K562 (cell line): ENCODE measurements around the gene OR10W1. TPM values are rescaled to one million over a fixed set of nuclear protein-coding genes. Genes with fewer than 3 reads are reported as not detected.

Source experiments
- ATAC-seq: fragments of 200-7000 bp; cut with Tn5 transposase; 3 replicates; pipeline ENCODE4 v1.9.1; 2020; ENCODE audit warnings: moderate library complexity
- Bru-seq: library from RNA; stranded (reverse); fragments of 400-500 nt; gene quantifications from one replicate; lab custom pipeline; 2021; lab: Mats Ljungman, UMichigan
- BruChase-seq, 2 experiments: library from RNA; stranded (reverse); fragments of 400-500 nt; gene quantifications; one replicate each; lab custom pipeline; 2021; lab: Mats Ljungman, UMichigan
- BruUV-seq: library from RNA; stranded (reverse); fragments of 400-500 nt; replicated peaks from 2 replicates; lab custom pipeline; 2021; lab: Mats Ljungman, UMichigan
- CTCF ChIA-PET: fragments of 300-600 bp; formaldehyde crosslinking; extraction: SDS; loops from one replicate; lab custom pipeline; 2021; ENCODE audit warnings: low intra/inter-chr PET ratio; lab: Yijun Ruan, JAX
- POLR2A ChIA-PET: fragments of 300-600, 350-650 bp; sonication (Branson Sonifier 250); formaldehyde crosslinking; extraction: SDS; loops from one replicate; lab custom pipeline; 2021; ENCODE audit warnings: antibody characterized with exemption, inconsistent platforms; lab: Yijun Ruan, JAX
- DNase-seq, 4 experiments: peaks; one replicate each; pipeline versions ENCODE4 v3.0.0 to v3.0.0-alpha.2; 2011 to 2018; ENCODE audit warnings: low spot score in 3 of 4, mixed read lengths in 3 of 4; ENCODE audit errors: extremely low read depth in 1 of 4
- FAIRE-seq: peaks from 2 replicates; lab custom pipeline; 2011; peaks lifted over from hg19 to GRCh38; lab: Jason Lieb, UNC
- H2AFZ ChIP-seq: 2 replicates; pipeline ENCODE4 v1.6.0; 2011; ENCODE audit warnings: low read depth, low read length, control low read depth, inconsistent platforms
- H3K27ac ChIP-seq: fragments of 200-600 bp; 3 replicates; pipeline ENCODE4 v1.8.0; 2011; ENCODE audit warnings: low read depth, mild to moderate bottlenecking, control low read depth, inconsistent platforms, low read length, moderate library complexity, mixed read lengths; ENCODE audit errors: extremely low read depth
- H3K27me3 ChIP-seq, 2 experiments: fragments of 300-600 bp in 1 of 2; 2 replicates in 1 of 2; 3 replicates in 1 of 2; pipeline versions ENCODE4 v1.6.0 to v1.8.0; 2011; ENCODE audit warnings: inconsistent platforms in 2 of 2, low read length in 2 of 2, mild to moderate bottlenecking in 1 of 2, mixed read lengths in 1 of 2, moderate library complexity in 1 of 2; ENCODE audit not compliant: control insufficient read depth in 2 of 2, insufficient read depth in 2 of 2
- H3K36me3 ChIP-seq: fragments of 300-600 bp; 3 replicates; pipeline ENCODE4 v1.8.0; 2011; ENCODE audit warnings: mild to moderate bottlenecking, low read length, inconsistent platforms; ENCODE audit not compliant: control insufficient read depth, insufficient read depth
- H3K4me1 ChIP-seq, 2 experiments: fragments of 200-600 bp in 1 of 2; replicated peaks in 1 of 2; 2 replicates in 1 of 2; 3 replicates in 1 of 2; pipeline versions ENCODE4 v1.5.1 to v1.8.0; 2011; ENCODE audit warnings: inconsistent platforms in 2 of 2, low read length in 2 of 2, mild to moderate bottlenecking in 1 of 2, mixed read lengths in 1 of 2, moderate library complexity in 1 of 2; ENCODE audit not compliant: control insufficient read depth in 2 of 2, insufficient read depth in 2 of 2
- H3K4me2 ChIP-seq: 2 replicates; pipeline ENCODE4 v1.6.1; 2011; ENCODE audit warnings: low read length, control low read depth, inconsistent platforms, mixed read lengths; ENCODE audit not compliant: insufficient read depth
- H3K4me3 ChIP-seq: fragments of 200-600 bp; sonication (generic), shearing (Covaris generic); 2 replicates; pipeline ENCODE4 v1.5.1; 2016; ENCODE audit warnings: control low read depth, inconsistent platforms
- H3K79me2 ChIP-seq: fragments of 200-600 bp; 3 replicates; pipeline ENCODE4 v1.8.0; 2011; ENCODE audit warnings: low read length, inconsistent platforms; ENCODE audit not compliant: control insufficient read depth, insufficient read depth
- H3K9ac ChIP-seq, 2 experiments: 2 replicates each; pipeline versions ENCODE4 v1.6.0 to v1.6.1; 2011; ENCODE audit warnings: low read depth in 2 of 2, low read length in 2 of 2, control low read depth in 1 of 2, inconsistent platforms in 1 of 2, mild to moderate bottlenecking in 1 of 2, mixed read lengths in 1 of 2; ENCODE audit not compliant: insufficient read depth in 1 of 2
- H3K9me1 ChIP-seq: one replicate; pipeline ENCODE4 v1.6.0; 2011; ENCODE audit warnings: inconsistent platforms, mild to moderate bottlenecking, low read length, moderate library complexity; ENCODE audit not compliant: control insufficient read depth, insufficient read depth
- H3K9me3 ChIP-seq: replicated peaks from 2 replicates; pipeline ENCODE4 v1.5.1; 2011; ENCODE audit warnings: low read depth, low read length, inconsistent platforms; ENCODE audit not compliant: control insufficient read depth, insufficient read depth
- H4K20me1 ChIP-seq: replicated peaks from 2 replicates; pipeline ENCODE4 v1.6.1; 2011; ENCODE audit warnings: low read length, inconsistent platforms, mixed read lengths; ENCODE audit not compliant: control insufficient read depth, insufficient read depth
- ZKSCAN8 ChIP-seq: fragments of 200-800 bp; sonication (Bioruptor generic); IDR thresholded peaks from 2 replicates; pipeline ENCODE4 v1.6.1; 2016; ENCODE audit warnings: missing genetic modification characterization, missing compliant biosample characterization
- WGBS: fragments of 100-300 bp; shearing (Covaris generic); methylation state at CpG from one replicate; pipeline ENCODE4 v1.1.6; 2016; ENCODE audit warnings: low coverage, mixed read lengths; ENCODE audit not compliant: insufficient coverage; ENCODE audit errors: missing lambda C conversion rate; 5-methylcytosine and 5-hydroxymethylcytosine counted together
- in situ Hi-C: fragments of 300-500 bp; cut with MboI; formaldehyde crosslinking; loops from 4 replicates; pipeline ENCODE4 v1.15.0; 2018; ENCODE audit warnings: inconsistent platforms, mixed read lengths
- intact Hi-C: fragments of 100-400 bp; cut with micrococcal nuclease; formaldehyde crosslinking; loops from 2 replicates; pipeline ENCODE4 v1.14.2; 2022
- long read RNA-seq, 3 experiments: library from polyadenylated mRNA in 2 of 3; library from RNA in 1 of 3; unstranded in 2 of 3; stranded (forward) in 1 of 3; transcript quantifications; one replicate each; pipeline ENCODE4 v2.0.0, GENCODE V29; 2019 to 2022
- polyA minus RNA-seq, 3 experiments: library from RNA; depleted of rRNA, polyadenylated mRNA; stranded (reverse); fragments of >200 nt; gene quantifications; 2 replicates each; pipeline ENCODE4 v1.2.3, GENCODE V29; 2011
- polyA plus RNA-seq, 8 experiments: library from polyadenylated mRNA; depleted of rRNA in 4 of 8; stranded (reverse) in 5 of 8; unstranded in 3 of 8; fragments of >200 nt; fragmentation: Nextera tagmentation in 2 of 8; fragmentation: Illumina TruSeq in 1 of 8; extraction: Ambion mirVana in 2 of 8; extraction: Trizol in 1 of 8; gene quantifications; 2 replicates each; pipeline versions ENCODE4 v1.2.1 to v1.2.3, GENCODE V29; 2011 to 2014; ENCODE audit warnings: inconsistent platforms in 1 of 8, missing spikeins in 1 of 8
- total RNA-seq, 7 experiments: library from RNA; depleted of rRNA in 6 of 7; stranded (reverse); fragments of >200 nt in 6 of 7; fragmentation: Illumina TruSeq in 2 of 7; extraction: Trizol in 2 of 7; gene quantifications; 2 replicates each; pipeline versions ENCODE4 v1.2.1 to v1.2.3, GENCODE V29; 2011 to 2021; ENCODE audit warnings: low replicate concordance in 1 of 7
- TF ChIP-seq, protein P1 (sequence below), 2 experiments: fragments of 450-650 bp in 1 of 2; sonication (generic) in 1 of 2; formaldehyde crosslinking in 1 of 2; IDR thresholded peaks; 2 replicates each; pipeline versions ENCODE4 v1.7.1 to v1.9.0; 2016 to 2022; ENCODE audit warnings: inconsistent platforms in 1 of 2, mild to moderate bottlenecking in 1 of 2, missing genetic modification reagents in 1 of 2

Gene OR10W1, protein sequence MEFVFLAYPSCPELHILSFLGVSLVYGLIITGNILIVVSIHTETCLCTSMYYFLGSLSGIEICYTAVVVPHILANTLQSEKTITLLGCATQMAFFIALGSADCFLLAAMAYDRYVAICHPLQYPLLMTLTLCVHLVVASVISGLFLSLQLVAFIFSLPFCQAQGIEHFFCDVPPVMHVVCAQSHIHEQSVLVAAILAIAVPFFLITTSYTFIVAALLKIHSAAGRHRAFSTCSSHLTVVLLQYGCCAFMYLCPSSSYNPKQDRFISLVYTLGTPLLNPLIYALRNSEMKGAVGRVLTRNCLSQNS
- total RNA-seq (2011; cell fraction: chromatin; rRNA removed; ENCODE audit: low replicate concordance) = not detected in 2 replicates
- total RNA-seq (2011; cell fraction: nucleolus; rRNA removed) = not detected in 2 replicates
- total RNA-seq (2011; cell fraction: nucleoplasm; rRNA removed) = not detected in 2 replicates
- total RNA-seq (2014; rRNA removed) (not detected in 2 replicates), total RNA-seq (2014; rRNA removed; fragmentation: Illumina TruSeq; extraction: Trizol) (not detected in 2 replicates), total RNA-seq (2015; rRNA removed; fragmentation: Illumina TruSeq; extraction: Trizol) (not detected in 2 replicates), total RNA-seq (2021) (not detected in 2 replicates), polyA plus RNA-seq (2011; rRNA removed) (not detected in 2 replicates), polyA plus RNA-seq (2014; fragmentation: Illumina TruSeq; extraction: Trizol) (not detected in 2 replicates), polyA plus RNA-seq (2014; fragmentation: Nextera tagmentation; extraction: Ambion mirVana) (not detected), polyA plus RNA-seq (2014; rRNA removed) (not detected in 2 replicates), polyA minus RNA-seq (2011; rRNA and poly(A)+ RNA removed) (not detected in 2 replicates), Bru-seq, nascent RNA (not detected), BruChase-seq, experiment 1, labeled RNA remaining after a 2-hour chase (not detected), BruChase-seq, experiment 2, labeled RNA remaining after a 6-hour chase (not detected)
- polyA plus RNA-seq (2011; cell fraction: cytosol; rRNA removed) = not detected in 2 replicates
- polyA plus RNA-seq (2011; cell fraction: nucleus; rRNA removed) = not detected in 2 replicates
- not detected in 2 replicates for polyA plus RNA-seq (2012)
- not detected in 2 replicates for polyA minus RNA-seq (2011; cell fraction: cytosol; rRNA and poly(A)+ RNA removed)
- not detected in 2 replicates for polyA minus RNA-seq (2011; cell fraction: nucleus; rRNA and poly(A)+ RNA removed)
- long read RNA-seq, experiment 1 = 0 reads
- long read RNA-seq, experiment 2 = 0 reads
- long read RNA-seq, experiment 3 = 0 reads

DNA sequence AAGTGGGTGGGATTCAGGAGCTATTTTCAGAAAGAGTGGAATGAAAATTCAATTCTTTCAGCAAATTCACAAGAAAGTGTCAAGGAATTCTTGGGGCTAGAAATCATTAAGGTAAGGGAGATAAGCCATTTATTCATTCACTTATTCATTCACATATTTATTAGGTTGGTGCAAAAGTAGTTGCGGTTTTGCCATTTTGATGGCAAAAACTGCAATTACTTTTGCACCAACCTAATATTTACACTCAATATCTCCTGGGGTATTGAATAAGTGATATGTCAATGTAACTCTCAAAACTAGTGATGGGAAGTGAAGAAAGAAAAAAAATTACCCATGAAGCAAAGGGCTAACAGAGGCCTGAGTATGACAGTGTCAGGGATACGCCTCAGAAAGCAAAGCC, at the start of gene OR10W1:
OR10W1 (minus strand) TSS at position 119 of the 400 bp plus-strand sequence. CDS start 402 bp downstream, outside the sequence.
- intact Hi-C loops (no loop called here), in situ Hi-C loops (no loop called here)
- 0% methylated on average over 2 of the region's 2 CpGs for WGBS
- Histone ChIP-seq H3K4me2 (no peak within 1 kb of the TSS), H3K36me3 (no peaks in the 10 kb centered on the region), H3K79me2 (no peaks in the 10 kb centered on the region), H3K9me1 (no peaks in the 10 kb centered on the region), H3K9ac (no peak within 1 kb of the TSS), H2AFZ (no peak within 1 kb of the TSS), H3K9me3 (no peaks in the 10 kb centered on the region), H3K4me3 (no peak within 1 kb of the TSS), H3K27me3 (no peaks in the 10 kb centered on the region), H3K27ac (no peak within 1 kb of the TSS), H4K20me1 (no peaks in the 10 kb centered on the region), H3K4me1 (no peaks in the 10 kb centered on the region)
- POLR2A ChIA-PET = no interaction called here
- TF ChIP-seq ZKSCAN8 (CRISPR knock-in tag) = no peak
- TF ChIP-seq, protein P1, sequence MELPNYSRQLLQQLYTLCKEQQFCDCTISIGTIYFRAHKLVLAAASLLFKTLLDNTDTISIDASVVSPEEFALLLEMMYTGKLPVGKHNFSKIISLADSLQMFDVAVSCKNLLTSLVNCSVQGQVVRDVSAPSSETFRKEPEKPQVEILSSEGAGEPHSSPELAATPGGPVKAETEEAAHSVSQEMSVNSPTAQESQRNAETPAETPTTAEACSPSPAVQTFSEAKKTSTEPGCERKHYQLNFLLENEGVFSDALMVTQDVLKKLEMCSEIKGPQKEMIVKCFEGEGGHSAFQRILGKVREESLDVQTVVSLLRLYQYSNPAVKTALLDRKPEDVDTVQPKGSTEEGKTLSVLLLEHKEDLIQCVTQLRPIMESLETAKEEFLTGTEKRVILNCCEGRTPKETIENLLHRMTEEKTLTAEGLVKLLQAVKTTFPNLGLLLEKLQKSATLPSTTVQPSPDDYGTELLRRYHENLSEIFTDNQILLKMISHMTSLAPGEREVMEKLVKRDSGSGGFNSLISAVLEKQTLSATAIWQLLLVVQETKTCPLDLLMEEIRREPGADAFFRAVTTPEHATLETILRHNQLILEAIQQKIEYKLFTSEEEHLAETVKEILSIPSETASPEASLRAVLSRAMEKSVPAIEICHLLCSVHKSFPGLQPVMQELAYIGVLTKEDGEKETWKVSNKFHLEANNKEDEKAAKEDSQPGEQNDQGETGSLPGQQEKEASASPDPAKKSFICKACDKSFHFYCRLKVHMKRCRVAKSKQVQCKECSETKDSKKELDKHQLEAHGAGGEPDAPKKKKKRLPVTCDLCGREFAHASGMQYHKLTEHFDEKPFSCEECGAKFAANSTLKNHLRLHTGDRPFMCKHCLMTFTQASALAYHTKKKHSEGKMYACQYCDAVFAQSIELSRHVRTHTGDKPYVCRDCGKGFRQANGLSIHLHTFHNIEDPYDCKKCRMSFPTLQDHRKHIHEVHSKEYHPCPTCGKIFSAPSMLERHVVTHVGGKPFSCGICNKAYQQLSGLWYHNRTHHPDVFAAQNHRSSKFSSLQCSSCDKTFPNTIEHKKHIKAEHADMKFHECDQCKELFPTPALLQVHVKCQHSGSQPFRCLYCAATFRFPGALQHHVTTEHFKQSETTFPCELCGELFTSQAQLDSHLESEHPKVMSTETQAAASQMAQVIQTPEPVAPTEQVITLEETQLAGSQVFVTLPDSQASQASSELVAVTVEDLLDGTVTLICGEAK (IDR thresholded peaks at IDR 0.05) = 0 out of 2 replicates have a peak, but pooled peaks have one; percentile 43
- TF ChIP-seq, protein P1 (CRISPR knock-in tag; IDR thresholded peaks at IDR 0.05) = no peak
- CTCF ChIA-PET = no interaction called here
- no peak for DNase-seq
- ATAC-seq = no peak
- BruUV-seq = no TSS peak
- no peak for FAIRE-seq
